GM23248 (cell line): Measurements from ENCODE around the gene SLC12A1.

Source experiments
- EZH2 ChIP-seq: fragments of 200-600 bp; sonication (generic); IDR thresholded peaks from 2 replicates; pipeline ENCODE4 v1.6.1; 2018; ENCODE audit warnings: antibody characterized with exemption, mild to moderate bottlenecking; ENCODE audit not compliant: insufficient read depth, poor library complexity, severe bottlenecking
- EZH2phosphoT487 ChIP-seq: fragments of 200-600 bp; sonication (generic); IDR thresholded peaks from 2 replicates; pipeline ENCODE4 v1.6.1; 2018; ENCODE audit warnings: antibody characterized with exemption, moderate library complexity, mild to moderate bottlenecking, low read depth; ENCODE audit not compliant: insufficient read depth

DNA sequence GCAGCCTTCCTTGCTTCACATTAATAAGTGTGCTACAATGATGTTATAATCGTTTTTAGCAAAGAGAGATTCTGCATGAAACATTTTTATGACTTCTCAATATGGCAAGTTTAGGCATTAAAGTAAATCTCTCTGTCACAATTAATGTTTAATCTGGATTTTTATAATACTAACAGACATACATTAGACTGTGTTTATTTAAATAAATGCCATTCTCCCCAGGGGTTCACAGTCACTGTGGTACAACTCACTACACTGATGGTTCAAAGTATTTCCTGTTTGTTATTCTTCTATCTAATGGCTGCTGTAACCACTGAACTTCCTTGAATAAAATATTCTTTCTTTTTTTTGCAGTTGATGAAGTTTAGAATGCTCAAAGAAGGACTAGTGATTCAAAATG is 59.0 kb downstream of the SLC12A1 start:
- TF ChIP-seq EZH2 (no peak), EZH2phosphoT487 (no peak)
